HUES48 (cell line): Measurements from ENCODE around the gene NPHP4.

Experiments used
- H3K27ac ChIP-seq: one replicate; pipeline ENCODE4 v1.7.0; 2013; ENCODE audit warnings: low read depth, low read length, inconsistent platforms
- H3K27me3 ChIP-seq: 2 replicates; pipeline ENCODE4 v1.6.1; 2013; ENCODE audit warnings: mild to moderate bottlenecking, low read length; ENCODE audit not compliant: control insufficient read depth, insufficient read depth
- H3K36me3 ChIP-seq: 2 replicates; pipeline ENCODE4 v1.6.1; 2013; ENCODE audit warnings: low read length; ENCODE audit not compliant: control insufficient read depth, insufficient read depth
- H3K4me1 ChIP-seq: 2 replicates; pipeline ENCODE4 v1.6.1; 2013; ENCODE audit warnings: mild to moderate bottlenecking, low read length; ENCODE audit not compliant: control insufficient read depth, insufficient read depth
- H3K4me3 ChIP-seq: 2 replicates; pipeline ENCODE4 v1.5.1; 2013; ENCODE audit warnings: mild to moderate bottlenecking, low read depth, low read length
- H3K9ac ChIP-seq: 2 replicates; pipeline ENCODE4 v1.6.1; 2013; ENCODE audit warnings: mild to moderate bottlenecking, low read depth, low read length, moderate library complexity
- H3K9me3 ChIP-seq: 2 replicates; pipeline ENCODE4 v1.6.1; 2013; ENCODE audit warnings: low read length; ENCODE audit not compliant: control insufficient read depth, insufficient read depth

The NPHP4 gene

DNA sequence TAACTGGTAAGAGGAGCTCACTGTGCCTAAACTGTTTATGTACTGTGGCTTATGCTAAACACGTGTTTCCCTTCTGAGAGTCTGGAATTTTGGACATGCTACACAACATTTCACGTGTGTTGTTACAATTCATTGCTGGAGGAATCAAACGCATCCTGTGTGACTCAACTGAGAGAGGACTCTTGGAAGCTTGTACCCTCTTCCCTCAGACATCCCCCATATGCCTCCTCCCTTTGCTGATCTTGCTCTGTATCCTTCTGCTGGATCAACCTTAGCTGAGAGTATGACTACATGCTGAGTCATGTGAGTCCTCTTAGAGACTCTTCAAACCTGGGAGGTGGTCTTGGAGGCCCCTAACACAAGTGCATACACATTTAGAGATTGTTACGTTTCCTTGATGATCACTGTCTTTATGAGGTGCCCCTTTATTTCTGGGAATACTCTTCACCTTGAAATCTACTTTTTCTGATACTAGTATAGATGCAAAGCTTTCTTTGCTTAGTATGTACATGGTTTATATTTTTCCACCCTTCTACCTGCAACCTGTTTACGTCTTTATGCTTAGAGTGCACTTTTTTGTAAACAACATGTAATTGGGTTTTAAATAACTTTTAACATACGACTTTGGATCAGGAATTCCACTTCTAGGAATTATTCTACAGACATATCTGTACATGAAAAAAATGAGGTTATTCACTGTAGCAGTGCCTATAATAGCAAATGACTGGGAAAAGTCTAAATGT lies 8.7 kb downstream of the NPHP4 start:
- Histone ChIP-seq H3K27me3 (no peaks in the 10 kb centered on the region), H3K4me1 (peaks cover 9% of the 10 kb centered on the region), H3K9ac (no peak overlapping the region), H3K27ac (no peak overlapping the region), H3K9me3 (no peaks in the 10 kb centered on the region), H3K4me3 (no peak overlapping the region), H3K36me3 (no peaks in the 10 kb centered on the region)

- Histone ChIP-seq H3K4me1 (peaks cover 9% of the 10 kb centered on the region), H3K36me3 (no peaks in the 10 kb centered on the region), H3K9me3 (no peaks in the 10 kb centered on the region), H3K27ac (no peak overlapping the region), H3K9ac (no peak overlapping the region), H3K27me3 (no peaks in the 10 kb centered on the region), H3K4me3 (no peak overlapping the region)
Observed at GRCh38 chr1:5982868-5983267, 9.4 kb downstream of the NPHP4 start.

DNA sequence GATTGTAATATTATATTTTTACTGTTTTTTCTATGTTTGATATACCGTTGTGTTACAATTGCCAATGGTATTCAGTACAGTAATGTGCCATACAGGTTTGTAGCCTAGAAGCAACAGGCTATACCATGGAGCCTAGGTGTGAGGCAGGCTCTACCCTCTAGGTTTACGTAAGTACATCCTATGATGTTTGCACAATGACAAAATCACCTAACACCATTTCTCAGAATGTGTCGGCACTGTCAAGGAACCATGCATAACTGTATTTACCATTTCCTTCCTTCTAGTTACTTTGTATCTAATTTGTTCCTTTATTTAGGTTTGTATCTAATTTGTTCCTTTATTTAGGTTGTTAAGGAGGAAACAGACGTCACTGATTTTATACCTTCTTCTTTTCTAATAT lies 9.9 kb downstream of the NPHP4 start:
- no peak overlapping the region for H3K9ac ChIP-seq
- H3K27ac ChIP-seq = no peak overlapping the region
- H3K4me3 ChIP-seq = no peak overlapping the region
- no peaks in the 10 kb centered on the region for H3K9me3 ChIP-seq
- H3K36me3 ChIP-seq = peaks cover 3% of the 10 kb centered on the region; the same call in 1 of the 2 replicates
- H3K4me1 ChIP-seq = peaks cover 9% of the 10 kb centered on the region
- no peaks in the 10 kb centered on the region for H3K27me3 ChIP-seq

GRCh38 chr1:5981009-5981380 lies 11.2 kb downstream of the NPHP4 start:
- Histone ChIP-seq H3K27me3 (no peaks in the 10 kb centered on the region), H3K27ac (no peak overlapping the region), H3K36me3 (peaks cover 12% of the 10 kb centered on the region), H3K4me1 (peaks cover 9% of the 10 kb centered on the region), H3K4me3 (no peak overlapping the region), H3K9me3 (no peaks in the 10 kb centered on the region), H3K9ac (no peak overlapping the region)

GRCh38 chr1:5980314-5981008 lies 11.8 kb downstream of the NPHP4 start:
- Histone ChIP-seq H3K27me3 (no peaks in the 10 kb centered on the region), H3K27ac (peak overlapping the region; percentile 32), H3K36me3 (peaks cover 12% of the 10 kb centered on the region), H3K9ac (no peak overlapping the region), H3K9me3 (no peaks in the 10 kb centered on the region), H3K4me1 (peaks cover 9% of the 10 kb centered on the region), H3K4me3 (no peak overlapping the region)

DNA sequence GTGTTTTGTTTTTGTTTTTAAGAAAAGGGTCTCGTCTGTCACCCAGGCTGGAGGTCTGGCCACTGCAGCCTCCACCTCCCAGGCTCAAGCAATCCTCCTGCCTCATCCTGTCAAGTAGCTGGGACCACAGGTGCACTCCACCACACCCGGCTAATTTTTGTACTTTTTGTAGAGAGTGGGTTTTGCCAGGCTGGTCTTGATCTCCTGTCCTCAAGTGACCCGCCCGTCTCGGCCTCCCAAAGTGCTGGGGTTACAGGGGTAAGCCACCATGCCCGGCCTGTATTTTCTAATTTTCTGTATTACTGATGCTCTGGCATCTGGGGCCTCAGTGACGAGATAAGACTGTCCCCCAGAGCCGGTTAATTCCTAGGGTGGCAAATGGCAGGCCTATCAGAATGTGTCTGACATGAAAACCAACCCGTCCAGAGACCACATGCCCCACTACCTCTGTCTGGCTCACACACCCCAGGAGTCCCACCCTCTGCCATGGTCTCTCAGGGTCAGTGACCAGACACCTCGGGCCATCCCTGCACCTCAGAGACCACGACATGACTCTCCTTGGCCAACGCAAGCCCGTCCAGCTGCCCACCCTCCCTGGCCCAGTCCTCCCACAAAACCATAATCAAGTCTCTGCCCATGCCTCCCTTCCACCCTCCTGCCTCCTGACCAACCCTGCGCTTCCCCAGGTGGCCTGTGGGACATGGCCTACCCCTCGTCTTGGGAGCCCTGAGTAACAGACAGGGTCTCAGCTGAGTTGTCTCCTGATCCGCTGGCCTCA lies 12.5 kb downstream of the NPHP4 start:
- Histone ChIP-seq H3K36me3 (peaks cover 12% of the 10 kb centered on the region), H3K9me3 (no peaks in the 10 kb centered on the region), H3K4me1 (peaks cover 9% of the 10 kb centered on the region), H3K27me3 (no peaks in the 10 kb centered on the region), H3K27ac (peak overlapping the region; percentile 32), H3K9ac (no peak overlapping the region), H3K4me3 (no peak overlapping the region)

DNA sequence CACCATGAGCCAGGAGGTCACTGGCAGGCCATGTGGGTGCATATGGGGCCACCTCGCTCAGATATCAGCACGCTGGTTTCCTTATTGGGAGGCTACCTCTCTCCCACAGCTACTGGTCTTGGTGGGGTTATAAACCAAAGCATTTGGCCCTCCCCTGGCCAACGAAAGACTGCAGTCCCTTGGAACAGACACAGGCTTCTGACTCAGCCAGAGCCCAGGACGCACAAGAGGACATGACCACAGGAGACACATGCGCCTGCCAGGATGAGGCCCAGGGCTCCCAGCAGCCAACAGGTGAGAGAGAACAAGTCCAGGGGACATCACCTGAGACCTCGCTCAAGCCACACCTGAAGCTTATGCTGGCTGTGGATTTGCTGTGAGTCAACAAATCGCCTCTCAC lies 13.8 kb downstream of the NPHP4 start:
- Histone ChIP-seq H3K27me3 (no peaks in the 10 kb centered on the region), H3K9me3 (no peaks in the 10 kb centered on the region), H3K4me1 (peaks cover 9% of the 10 kb centered on the region), H3K4me3 (no peak overlapping the region), H3K36me3 (peaks cover 12% of the 10 kb centered on the region), H3K27ac (no peak overlapping the region), H3K9ac (no peak overlapping the region)

GRCh38 chr1:5977494-5978444 lies 14.5 kb downstream of the NPHP4 start:
- Histone ChIP-seq H3K27ac (no peak overlapping the region), H3K4me3 (no peak overlapping the region), H3K4me1 (peaks cover 9% of the 10 kb centered on the region), H3K27me3 (no peaks in the 10 kb centered on the region), H3K9me3 (no peaks in the 10 kb centered on the region), H3K9ac (no peak overlapping the region), H3K36me3 (peaks cover 12% of the 10 kb centered on the region)

GRCh38 chr1:5976726-5977493 lies 15.3 kb downstream of the NPHP4 start:
- H3K9ac ChIP-seq = no peak overlapping the region
- H3K36me3 ChIP-seq = peaks cover 12% of the 10 kb centered on the region
- no peaks in the 10 kb centered on the region for H3K27me3 ChIP-seq
- no peak overlapping the region for H3K4me3 ChIP-seq
- peaks cover 9% of the 10 kb centered on the region for H3K4me1 ChIP-seq
- no peak overlapping the region for H3K27ac ChIP-seq
- no peaks in the 10 kb centered on the region for H3K9me3 ChIP-seq

DNA sequence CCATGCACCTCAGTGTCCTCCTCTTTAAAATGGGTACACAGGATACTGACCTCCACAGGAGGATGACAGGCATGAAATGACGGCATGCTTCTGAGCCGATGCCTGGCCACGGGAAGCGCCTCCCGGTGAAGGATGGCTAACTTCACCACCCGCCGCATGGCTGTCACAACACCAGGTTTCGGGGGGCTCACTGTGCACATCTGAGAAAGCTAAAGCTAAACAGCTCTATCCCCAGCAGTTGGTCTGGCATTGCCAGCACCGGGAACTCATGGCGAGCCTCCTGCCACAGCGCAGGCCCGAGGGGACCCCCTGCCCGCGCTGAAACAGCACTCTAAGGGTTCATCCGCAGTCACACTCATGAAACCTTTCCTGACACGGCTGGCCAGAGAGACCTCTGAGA lies 16.0 kb downstream of the NPHP4 start:
- no peak overlapping the region for H3K9ac ChIP-seq
- H3K4me3 ChIP-seq = no peak overlapping the region
- H3K36me3 ChIP-seq = peaks cover 12% of the 10 kb centered on the region
- no peak overlapping the region for H3K27ac ChIP-seq
- H3K9me3 ChIP-seq = no peaks in the 10 kb centered on the region
- H3K27me3 ChIP-seq = no peaks in the 10 kb centered on the region
- H3K4me1 ChIP-seq = peaks cover 9% of the 10 kb centered on the region
